HCT116 (cell line): ENCODE data around the gene CDC42EP3.

Experiments used
- ATF3 ChIP-seq: IDR thresholded peaks from 2 replicates; pipeline ENCODE4 v1.6.1; 2012
- CTCF ChIP-seq, 3 experiments: fragments of 200-600 bp in 1 of 3; sonication (generic) in 1 of 3; IDR thresholded peaks in 2 of 3; conservative IDR thresholded peaks in 1 of 3; 2 replicates each; pipeline ENCODE4 v1.5.1; 2012 to 2017; ENCODE audit warnings: low read depth in 2 of 3, low read length in 2 of 3, antibody characterized with exemption in 1 of 3, borderline replicate concordance in 1 of 3, control low read depth in 1 of 3, mild to moderate bottlenecking in 1 of 3, mixed read lengths in 1 of 3, mixed run types in 1 of 3, moderate library complexity in 1 of 3; ENCODE audit not compliant: insufficient read depth in 1 of 3
- EZH2 ChIP-seq: fragments of 200-600 bp; sonication (generic); IDR thresholded peaks from 2 replicates; pipeline ENCODE4 v1.6.1; 2017; ENCODE audit warnings: antibody characterized with exemption, mixed run types
- MAX ChIP-seq: IDR thresholded peaks from 2 replicates; pipeline ENCODE4 v1.6.1; 2012
- POLR2A ChIP-seq: IDR thresholded peaks from 2 replicates; pipeline ENCODE4 v1.7.0; 2011; ENCODE audit warnings: borderline replicate concordance; ENCODE audit not compliant: insufficient read depth, insufficient read length; ENCODE audit errors: extremely low read depth
- REST ChIP-seq: IDR thresholded peaks from 2 replicates; pipeline ENCODE4 v1.6.1; 2012; ENCODE audit warnings: low read depth
- SP1 ChIP-seq: IDR thresholded peaks from 2 replicates; pipeline ENCODE4 v1.6.1; 2012; ENCODE audit warnings: low read depth
- SRF ChIP-seq: IDR thresholded peaks from 2 replicates; pipeline ENCODE4 v1.6.1; 2012; ENCODE audit warnings: low read depth
- TCF7L2 ChIP-seq: IDR thresholded peaks from 2 replicates; pipeline ENCODE4 v1.7.0; 2011; ENCODE audit warnings: borderline replicate concordance, inconsistent platforms; ENCODE audit not compliant: insufficient read depth, insufficient read length; ENCODE audit errors: extremely low read depth
- ZFX ChIP-seq: fragments of 450-650 bp; IDR thresholded peaks from 2 replicates; pipeline ENCODE4 v1.6.1; 2017
- ZNF274 ChIP-seq: fragments of 200-500 bp; sonication (Bioruptor generic); IDR thresholded peaks from 2 replicates; pipeline ENCODE4 v1.6.1; 2014; ENCODE audit warnings: mild to moderate bottlenecking, low read depth, low read length, inconsistent platforms

- TF ChIP-seq CTCF (IDR thresholded peaks at IDR 0.05 in 2 of 3, conservative IDR thresholded peaks at IDR 0.05 in 1 of 3; ENCODE audit: borderline replicate concordance in 1 of 3, insufficient read depth in 1 of 3, low read depth in 2 of 3, low read length in 2 of 3) (no peak), ZFX (no peak), REST (no peak), EZH2 (no peak), MAX (no peak), ZNF274 (no peak), SRF (no peak), SP1 (no peak), TCF7L2 (no peak), POLR2A (no peak), ATF3 (no peak)
These were observed 61.7 kb downstream of the CDC42EP3 start for GRCh38 chr2:37609782-37610181.
